UCSD-AML1 (cell line): Measurements from ENCODE around the gene FOXE1.
A peak's percentile ranks its signal among the peaks of the same experiment; 100 is the strongest.

Source experiments
- DNase-seq: peaks from one replicate; lab custom pipeline; 2025; ENCODE audit not compliant: unreplicated experiment; lab: John Stamatoyannopoulos, UW

Gene FOXE1

DNA sequence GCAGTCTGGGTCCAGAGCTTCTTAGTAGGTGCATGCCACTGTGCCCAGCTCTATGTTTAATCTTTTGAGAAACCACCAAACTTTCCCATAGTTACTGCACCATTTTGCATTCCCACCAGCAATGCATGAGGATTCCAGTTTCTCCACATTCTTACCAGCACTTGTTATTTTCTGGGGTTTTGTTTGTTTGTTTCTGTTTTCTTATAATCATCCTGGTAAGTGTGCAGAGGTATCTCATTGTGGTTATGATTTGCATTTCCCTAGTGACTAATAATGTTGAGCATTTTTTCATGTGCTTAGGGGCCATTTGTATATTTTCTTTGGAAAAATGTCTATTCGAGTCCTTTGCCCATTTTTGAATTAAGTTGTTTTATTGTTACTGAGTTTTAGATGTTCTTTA is 11.4 kb downstream of the FOXE1 start:
- DNase-seq, result no peak

DNA sequence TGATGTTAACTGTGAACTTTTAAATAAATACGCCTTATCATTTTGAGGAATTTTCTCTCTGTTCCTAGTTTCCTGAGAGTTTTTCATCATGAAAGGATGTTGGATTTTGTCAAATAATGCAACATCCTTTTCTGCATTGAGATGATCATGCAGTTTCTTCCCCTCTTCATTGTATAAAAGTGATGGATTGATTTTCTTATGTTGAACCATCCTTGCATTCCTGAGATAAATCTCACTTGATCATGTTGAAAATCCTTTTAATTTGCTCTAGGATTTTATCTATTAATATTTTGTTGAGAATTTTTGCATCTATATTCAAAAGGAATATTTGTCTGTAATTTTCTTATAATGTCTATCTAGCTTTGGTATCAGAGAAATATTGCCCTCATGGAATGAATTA is 13.3 kb downstream of the FOXE1 start:
- no peak for DNase-seq

DNA sequence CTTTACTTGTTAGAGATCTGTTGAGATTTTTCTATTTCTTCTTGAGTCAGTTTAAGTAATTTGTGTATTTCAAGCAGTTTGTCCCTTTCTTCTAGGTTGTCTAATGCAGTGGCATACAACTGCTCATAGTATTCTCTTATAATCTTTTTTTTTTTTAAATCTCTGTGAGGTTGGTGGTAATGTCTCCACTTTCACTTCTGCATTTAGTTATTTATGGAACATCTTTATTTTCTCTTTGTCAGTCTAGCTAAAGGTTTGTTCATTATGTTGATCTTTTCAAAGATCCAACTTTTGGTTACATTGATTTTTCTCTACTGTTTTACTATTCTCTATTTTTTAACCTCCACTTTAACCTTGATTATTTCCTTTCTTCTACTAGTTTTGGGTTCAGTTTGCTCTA is 13.8 kb downstream of the FOXE1 start:
- DNase-seq, result no peak

DNA sequence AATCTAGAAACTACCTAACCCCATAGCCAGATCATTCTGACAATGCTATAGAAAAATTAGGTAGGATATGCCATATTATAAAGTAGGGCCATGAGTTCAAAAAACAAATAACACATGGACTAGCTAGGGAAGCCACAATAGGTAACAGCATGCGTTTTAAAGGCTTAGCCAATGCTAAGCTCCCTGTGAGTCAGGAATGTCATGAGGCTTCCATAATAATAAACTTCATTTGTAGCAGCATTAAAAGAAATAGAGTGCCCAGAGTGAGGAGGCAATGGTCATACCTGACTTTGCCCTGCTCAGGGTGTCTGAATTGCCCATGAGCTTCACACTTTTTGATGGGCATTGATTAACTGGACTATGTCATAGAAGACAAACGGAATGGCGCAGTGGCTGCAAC is 15.8 kb downstream of the FOXE1 start:
- no peak for DNase-seq

DNA sequence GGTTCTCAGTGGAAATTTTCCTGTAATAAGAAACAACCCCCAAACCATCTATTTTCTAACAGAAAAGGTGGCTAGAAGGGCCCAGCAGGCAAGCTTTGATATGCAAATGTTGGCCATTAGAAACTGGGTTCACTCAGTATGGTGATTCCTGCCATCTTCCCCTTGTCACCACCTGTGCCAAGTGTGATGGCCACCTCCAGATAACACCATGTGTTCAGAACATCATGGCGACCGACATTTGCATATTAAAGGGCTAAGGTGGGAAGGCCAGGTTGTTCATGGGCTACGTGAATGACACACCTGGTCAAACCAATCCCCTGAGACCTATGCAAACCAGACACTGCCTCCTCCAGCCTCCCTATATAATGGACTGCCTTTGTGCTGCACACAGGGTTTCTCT is 20.4 kb downstream of the FOXE1 start:
- no peak for DNase-seq

DNA sequence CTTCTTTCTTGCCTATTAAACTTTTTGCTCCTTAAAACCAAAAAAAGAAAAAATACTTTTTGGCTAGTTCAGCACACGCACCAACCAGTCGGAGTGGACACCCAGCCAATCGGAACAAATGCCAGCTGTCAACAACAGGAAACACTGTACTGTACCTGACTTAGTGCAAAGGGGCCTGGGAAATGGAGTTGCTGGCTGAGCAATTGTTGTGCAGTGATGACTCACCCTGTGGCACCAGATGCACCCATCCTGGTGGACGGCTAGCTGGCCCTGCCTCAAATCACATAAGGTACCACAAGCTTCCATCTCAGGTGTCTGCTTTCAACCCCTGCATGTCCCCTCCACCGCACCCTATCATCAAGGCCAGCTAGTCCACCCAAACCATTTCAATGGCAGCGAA is 20.9 kb downstream of the FOXE1 start:
- no peak for DNase-seq

DNA sequence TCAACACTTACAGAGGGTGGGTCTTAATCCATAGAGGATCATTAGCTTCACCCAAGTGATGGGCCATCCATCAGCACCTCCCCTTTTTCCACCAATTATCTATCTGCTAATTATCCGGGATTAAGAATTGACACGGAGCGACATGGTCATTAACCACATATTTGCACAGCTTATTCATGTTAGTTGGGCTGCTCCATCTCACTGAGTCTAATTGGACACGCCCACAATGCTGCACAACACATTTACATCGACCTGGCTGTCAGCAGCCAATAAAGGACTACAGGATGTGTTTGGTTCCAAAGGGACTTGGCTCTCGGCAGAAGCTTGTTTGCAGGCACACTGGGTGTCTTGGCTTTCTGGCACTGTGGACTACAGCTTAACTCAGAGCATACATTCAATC is 21.6 kb downstream of the FOXE1 start:
- DNase-seq, result no peak

DNA sequence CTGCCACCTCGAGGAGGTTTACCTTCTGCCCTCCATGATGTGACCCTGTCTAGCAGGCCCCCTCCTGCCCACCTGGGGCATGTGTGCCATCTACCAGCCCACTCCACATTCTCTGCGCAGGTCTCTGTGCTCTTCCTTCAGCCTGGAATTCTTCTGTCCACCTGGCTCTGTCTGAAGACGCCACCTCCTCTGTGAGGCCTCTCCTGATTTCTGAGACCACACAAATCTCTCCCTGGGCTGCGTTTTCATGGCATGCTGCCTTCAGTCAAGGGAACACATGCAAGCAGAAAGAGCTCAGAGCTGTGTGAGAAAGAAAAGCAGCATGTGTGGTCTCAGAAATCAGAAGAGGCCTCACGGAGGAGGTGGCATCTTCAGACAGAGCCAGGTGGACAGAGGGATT is 22.1 kb downstream of the FOXE1 start:
- DNase-seq, result no peak

DNA sequence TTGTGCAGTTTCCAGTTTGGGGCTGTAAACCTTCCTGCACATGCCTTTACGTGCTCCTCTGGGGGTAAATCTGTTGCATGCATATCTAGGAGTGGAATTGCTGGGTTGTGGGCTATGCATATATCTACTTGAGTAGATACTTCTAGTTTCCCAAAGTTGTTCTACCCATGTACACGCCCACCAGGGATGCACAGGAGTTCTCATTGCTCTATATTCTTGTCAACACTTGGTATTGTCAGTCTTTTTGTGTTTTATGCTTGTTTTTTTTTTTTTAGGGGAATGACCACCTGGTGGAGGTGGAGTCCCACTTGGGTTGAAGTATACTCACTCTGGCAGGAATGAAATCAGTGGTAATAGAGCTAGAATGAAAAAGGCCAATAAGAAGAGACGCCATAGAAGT is 23.0 kb downstream of the FOXE1 start:
- DNase-seq, result no peak

DNA sequence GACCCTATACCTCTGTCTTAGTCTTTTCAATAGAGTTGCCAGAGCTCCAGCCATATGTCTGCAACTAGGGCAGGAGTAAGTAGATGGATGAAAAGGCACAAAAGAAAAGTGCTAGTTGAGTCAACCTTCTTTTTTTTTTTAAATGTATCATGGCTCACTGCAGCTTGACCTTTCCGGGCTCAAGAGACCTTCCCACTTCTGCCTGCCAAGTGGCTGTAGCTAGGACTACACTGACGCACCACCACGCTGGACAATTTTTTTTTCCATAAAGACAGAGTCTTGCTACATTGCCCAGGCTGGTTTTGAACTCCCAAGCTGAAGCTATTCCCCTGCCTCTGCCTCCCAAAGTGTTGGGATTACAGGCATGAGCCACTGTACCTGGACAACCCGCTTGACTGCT is 27.3 kb downstream of the FOXE1 start:
- no peak for DNase-seq

DNA sequence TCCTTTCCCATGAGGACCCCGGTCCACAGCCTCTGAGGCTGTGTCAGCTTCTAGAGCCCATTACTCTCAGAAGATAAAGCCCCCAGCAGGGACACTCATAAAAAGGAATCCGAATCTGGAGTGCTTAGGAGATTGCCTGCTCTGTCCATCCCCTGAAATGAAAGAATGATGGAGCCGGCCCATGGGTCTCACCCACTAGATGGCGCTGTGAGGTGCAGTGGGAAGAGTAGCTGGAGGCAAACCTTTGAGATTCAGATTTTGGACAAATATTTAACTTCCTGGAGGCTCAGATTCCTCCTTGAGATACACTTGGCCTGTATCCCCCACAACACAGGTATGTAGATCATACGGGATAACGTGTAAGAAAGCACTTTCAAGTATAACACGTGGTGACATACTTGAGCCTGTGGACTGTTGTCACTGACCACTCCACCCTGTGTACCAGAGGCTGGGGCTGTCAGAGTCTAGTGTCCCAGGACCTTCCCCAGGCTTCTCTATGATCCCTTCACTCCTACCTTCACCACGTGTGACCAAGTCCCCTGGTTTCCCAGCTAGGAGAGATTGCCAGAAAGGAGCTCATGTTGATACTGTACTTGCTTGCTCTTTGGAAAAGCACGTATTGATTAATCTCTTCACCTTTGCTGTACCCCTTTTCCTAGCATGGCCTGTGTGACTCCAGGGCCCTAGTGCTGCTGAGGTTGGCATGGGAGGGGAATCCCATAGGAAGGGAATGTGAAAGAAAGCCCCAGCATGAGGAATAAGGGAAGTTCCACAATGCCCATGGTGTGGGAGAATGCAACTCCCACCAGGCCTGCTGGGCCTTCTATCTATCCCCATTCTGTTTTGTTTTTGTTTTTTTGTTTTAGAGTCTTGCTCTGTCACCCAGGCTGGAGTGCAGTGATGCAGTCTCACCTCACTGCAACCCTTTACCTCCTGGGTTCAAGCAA is 37.2 kb downstream of the FOXE1 start:
- peak; percentile 29 for DNase-seq

DNA sequence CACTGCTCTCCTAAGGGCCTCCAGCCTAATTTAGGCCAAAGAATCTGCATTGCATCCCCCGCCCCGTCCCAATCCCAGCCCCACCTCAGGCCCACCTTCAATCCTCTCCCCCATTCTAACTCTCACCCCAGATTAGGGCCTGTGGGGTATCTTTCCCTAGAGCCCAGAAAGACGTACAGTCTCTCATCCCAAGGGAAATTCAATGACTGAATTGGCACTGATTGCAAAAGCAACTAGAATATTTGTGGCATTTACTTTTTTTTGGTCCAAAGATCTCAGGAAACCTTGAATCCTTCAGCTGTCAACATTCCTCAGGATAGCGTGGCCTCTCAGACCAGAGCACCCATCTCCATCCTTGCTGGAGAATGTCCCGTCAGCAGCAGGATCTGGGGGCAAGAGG is 38.7 kb downstream of the FOXE1 start:
- no peak for DNase-seq

DNA sequence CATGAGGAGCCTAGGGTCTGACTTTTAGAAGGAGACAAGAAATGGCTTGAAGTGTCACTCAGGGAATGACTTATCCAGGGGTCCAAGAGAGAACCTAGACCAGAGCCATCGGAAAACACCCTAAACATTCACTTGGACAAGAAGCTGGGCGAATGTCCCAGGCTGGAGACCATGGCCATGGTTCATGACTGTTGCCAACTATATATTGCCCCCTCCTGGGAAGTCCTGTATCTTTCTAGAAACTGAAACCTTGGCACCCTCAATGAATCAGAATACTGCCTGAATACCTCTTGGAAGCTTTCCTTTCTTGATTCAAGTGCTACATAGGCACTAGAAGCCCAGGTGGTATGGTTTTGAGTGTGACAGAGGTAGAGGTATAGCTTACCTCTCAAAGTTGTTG is 39.4 kb downstream of the FOXE1 start:
- DNase-seq, result no peak

DNA sequence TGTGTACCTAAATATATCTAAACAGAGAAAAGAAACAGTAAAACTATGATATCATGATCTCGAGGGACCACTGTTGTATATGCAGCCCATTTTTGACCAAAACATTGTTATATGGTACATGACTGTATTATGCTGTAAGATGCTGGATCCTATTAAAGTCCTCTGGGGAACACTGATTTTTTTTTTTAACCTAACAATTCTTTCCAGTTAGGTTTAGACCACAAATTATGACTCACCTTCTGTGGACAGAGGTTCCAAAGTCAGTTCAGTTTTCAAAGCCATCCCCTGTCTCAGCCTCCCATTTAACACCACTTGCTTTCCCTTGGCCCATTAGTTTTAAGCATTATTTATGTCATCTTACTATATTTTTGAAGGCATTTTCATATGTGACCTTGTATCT is 42.2 kb downstream of the FOXE1 start:
- no peak for DNase-seq

DNA sequence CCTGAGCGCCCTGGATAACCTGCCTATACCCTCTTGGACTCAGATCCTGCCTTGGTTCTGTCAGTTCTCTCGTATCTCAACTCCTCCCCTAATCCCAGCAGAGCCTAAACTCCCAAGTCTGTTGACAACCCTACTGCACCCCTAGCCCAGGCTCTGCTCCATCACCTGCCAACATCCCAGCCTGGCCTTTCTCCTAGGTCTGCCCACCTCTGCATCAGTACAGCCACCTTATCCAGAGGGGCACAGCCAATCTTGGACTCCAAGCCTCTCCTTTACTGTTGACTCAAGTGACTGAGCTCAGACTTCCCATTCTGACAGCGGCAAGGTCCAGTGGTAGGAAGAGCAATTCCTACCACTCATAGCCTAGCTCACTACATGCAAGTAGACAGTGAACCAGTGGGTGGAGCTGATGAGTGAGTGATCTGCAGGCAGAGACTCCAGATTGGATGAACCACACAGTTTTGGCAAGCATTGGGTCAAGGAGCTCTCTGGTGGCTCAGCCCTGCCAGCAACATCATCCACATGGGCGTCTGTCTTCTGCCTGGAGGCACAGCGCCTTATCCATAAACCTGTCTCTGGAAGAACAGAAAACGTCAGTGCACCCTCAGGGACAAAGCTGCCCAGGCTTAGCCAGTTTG is 42.8 kb downstream of the FOXE1 start:
- peak; percentile 38 for DNase-seq

DNA sequence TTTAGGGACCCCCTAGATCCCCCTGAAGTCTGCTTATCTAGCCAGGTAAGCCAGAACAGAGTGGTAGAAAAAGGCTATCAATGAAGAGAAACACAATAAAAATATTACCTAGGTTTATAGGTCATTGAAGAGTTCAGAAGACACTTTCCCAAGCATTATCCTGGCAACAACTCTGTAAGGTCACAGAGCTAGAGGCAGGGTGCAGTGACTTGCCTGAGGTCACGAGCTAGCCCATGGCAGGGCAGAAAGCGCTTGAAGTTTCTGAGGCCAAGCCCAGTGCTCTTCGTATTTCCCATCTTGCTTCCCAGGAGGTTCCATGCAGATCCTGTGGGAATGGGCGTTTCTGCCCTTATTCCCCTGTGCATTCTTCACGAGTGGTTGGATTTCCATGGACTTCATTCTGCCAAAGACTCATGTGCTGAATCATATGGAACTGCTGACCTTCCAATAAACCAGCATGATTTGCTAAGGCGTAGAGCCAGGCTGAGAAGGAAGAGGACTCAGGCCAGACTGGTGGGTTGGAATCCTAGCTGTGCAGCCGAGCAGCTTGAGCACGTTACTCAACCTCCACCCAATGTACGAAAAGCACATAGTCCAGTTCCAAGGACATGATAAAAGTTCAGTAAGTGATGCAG is 47.2 kb downstream of the FOXE1 start:
- no peak for DNase-seq

DNA sequence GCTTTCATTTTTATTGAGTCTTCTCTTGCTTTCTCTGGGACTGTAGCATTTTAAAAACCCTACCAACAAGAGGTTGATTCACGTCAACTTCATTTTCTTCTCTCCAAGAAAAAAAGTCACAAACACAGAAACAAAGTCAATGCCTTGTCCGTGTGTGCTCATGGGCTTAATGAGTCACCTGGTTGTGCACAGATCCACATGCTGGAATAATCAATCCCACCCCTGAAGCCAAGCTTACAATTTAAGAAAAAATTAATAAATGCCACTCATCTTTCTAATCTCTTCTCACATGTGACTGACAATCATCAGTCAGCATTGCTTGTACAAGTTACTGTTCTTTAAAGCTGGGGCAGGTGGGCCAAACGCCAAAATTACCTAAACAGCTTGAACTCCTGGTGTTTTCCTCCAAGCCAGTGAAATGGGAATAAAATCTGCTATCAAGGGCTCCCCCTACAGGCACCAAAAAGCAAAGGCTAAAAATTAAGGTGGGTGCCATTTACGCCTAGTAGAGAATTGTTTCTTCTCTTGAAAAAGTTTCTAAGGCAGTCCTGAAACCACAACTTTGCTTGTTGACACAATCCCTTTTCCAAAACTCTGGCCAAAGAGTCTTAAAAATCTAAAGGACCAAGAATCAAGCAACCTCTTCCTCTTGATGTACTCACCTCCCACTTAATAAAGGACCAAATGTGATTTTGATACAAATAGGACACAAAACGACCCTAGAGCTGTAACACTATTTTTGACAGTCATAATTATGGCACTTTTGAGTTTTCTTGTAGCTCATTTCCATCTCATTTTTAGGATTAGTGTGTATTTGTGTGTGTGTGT is 47.9 kb downstream of the FOXE1 start:
- no peak for DNase-seq

DNA sequence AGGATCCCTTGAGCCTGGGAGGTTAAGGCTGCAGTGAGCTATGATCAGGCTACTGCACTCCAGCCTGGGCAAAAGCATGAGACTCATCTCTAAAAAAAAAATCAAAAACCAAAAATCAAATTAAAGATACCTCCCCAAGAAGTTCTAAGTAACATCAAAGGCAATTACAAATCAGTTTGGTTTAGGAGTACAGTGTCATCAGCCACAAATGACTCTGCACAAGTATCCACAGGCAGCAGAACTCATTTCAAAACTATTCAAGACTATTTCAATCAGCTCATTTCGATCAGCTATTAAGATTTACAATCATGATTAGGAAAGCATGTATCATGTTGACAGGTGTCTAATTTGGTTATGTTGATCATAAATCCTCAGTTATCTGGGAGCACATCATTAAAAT is 50.2 kb downstream of the FOXE1 start:
- DNase-seq, result no peak

DNA sequence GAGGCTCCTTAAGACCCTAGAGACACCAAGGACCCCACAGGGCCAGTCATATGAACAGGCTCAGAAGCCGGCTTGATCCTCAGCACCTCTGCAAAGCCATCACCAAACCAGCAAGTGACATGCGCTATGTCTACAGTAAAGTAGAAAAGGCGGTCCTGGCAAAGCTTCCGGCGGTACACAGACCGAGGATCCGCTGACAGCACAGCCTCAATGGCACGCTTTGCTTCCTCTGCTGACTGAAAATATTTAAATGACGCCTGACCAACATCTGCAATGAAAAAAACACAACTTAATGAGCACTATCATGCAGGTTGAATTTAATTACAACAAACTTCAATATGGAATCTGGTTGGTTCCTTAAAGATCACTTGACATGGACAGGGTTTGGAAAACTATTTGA is 51.7 kb downstream of the FOXE1 start:
- no peak for DNase-seq

DNA sequence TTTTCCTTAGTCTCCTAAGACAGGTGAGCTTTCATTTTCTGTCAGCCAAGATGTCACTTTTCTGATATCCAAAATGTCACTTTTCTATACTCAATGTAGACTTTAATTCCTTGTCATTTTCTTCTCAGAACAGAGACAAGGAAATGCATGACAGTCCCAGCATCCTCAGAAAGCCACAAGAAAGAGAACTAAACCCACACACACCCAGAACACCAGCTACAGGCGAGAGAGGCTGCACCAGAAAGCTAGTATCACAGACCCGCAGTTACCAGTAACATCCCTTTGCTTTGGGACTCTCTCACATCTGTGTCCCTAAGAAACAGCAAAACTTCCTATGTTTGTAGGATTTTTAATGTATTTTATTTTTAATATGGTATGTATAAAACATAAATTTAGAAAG is 52.2 kb downstream of the FOXE1 start:
- no peak for DNase-seq
